NCI-H1436 treated with DMSO at 0.1 percent for 48 hours (cell line): ENCODE measurements around the gene GPR65.

Experiments
- DNase-seq: peaks from one replicate; lab custom pipeline; 2025; lab: John Stamatoyannopoulos, UW

GPR65 gene, protein sequence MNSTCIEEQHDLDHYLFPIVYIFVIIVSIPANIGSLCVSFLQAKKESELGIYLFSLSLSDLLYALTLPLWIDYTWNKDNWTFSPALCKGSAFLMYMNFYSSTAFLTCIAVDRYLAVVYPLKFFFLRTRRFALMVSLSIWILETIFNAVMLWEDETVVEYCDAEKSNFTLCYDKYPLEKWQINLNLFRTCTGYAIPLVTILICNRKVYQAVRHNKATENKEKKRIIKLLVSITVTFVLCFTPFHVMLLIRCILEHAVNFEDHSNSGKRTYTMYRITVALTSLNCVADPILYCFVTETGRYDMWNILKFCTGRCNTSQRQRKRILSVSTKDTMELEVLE

DNA sequence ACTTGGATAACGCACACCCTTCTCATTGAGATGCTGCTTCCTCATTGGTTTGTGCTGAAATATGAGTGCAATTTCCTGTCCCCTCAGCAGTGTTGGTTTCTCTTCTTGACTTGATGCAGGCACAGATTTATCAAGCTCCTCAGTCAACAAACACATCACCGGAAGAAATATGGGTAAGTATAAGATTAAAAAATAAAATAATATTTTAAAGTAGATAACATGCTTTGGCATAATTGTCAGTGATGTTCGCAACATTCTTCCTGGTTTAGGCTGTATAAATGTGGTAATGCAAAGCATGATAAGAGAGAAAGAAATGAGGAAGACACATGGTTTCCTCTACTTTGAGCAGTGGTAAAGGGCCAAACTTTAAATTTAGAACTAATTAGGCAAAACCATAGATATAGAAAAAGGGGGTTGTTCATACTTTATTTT, at the start of gene GPR65:
TSS of gene GPR65 (plus strand) at position 86 of the 432 bp plus-strand sequence. CDS start 5,713 bp downstream, outside the sequence.
- DNase-seq: no peak

DNA sequence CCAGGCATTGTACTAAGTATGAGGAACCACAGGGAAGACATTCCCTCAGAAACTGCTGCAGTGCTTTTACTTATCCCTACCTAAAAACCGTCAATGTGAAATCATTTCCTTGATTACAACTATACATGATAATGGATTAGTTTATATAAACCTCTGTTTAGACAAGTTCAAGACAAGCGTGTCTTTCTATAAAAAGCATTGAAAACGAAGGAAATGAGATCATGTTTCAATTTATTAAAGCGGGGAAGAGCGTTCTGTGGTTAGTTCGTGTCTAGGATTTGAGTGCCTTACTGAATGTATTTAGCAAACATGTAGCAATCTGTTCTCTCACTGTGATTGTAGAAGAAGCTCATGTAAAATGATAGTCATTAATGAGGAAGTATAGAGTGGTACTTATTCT, 49.4 kb upstream of the GPR65 start:
- no peak for DNase-seq

DNA sequence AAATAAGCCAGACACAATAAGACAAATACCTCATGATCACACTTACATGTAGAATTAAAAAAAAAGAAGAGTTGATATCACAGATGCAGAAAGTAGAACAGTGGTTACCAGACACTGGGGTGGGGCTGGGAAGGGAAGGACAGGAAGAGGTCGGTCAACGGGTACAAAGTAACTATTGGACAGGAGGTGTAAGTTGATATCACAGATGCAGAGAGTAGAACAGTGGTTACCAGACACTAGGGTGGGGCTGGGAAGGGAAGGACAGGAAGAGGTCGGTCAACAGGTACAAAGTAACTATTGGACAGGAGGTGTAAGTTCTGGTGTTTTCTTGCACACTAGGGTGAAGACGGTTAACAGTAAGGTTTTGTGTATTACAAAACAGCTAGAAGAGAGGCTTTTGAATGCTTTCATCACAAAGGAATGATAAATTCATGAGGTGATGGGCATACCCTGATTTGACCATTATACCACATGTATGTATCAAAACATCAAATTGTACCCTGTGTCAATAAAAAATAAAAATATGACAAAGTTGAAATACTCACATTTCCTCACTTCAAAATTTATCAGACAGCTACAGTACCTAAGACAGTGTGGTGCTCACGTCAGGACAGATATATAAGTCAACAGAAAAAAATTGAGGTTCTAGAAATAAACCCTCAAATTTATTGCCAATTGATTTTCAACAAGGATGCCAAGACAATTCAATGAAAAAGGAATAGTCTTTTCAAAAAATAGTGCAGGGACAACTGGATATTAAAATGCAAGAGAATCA, 44.7 kb upstream of the GPR65 start:
- DNase-seq: no peak

- no peak for DNase-seq
Observed at GRCh38 chr14:87961246-87961645, 43.7 kb upstream of the GPR65 start.

- no peak for DNase-seq
Observed at GRCh38 chr14:87966816-87967215, 38.1 kb upstream of the GPR65 start.

GRCh38 chr14:87967496-87967895, 37.4 kb upstream of the GPR65 start:
- no peak for DNase-seq

DNA sequence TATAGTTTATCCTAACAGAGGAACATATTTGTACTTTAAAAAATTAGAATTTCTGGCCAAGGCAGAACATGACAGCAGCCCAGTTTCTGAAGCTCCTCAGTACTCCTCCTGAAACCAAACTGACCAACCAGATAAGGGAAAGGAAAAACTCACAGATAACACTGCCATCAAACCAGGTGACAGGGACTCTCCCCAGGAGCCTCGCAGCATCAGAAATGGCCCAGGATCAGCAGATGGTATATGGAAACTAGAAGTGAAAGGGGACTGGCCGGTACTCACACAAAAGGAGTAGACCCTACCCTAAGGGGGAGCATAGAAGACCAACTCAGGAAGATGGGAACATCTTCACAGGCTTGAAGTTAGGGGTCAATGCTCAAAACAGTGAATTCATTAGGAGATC, 33.9 kb upstream of the GPR65 start:
- no peak for DNase-seq

DNA sequence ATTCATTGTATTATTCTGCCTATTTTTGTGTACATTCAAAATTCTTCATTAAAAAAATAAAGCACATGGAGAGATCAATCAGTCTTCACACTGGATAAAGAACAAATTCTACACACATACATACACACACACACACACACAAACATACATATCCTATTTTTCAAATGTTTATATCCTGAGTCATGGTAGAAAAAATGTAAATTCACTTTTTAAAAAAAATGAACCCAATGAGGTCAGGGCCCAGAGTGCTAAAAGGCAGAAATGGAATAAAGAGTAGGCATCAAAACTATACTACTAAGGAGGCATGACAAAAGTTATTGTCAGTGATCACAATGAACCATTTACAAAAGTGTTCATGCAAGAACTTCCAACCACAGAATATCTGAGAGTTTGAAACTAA, 29.3 kb upstream of the GPR65 start:
- DNase-seq: no peak

DNA sequence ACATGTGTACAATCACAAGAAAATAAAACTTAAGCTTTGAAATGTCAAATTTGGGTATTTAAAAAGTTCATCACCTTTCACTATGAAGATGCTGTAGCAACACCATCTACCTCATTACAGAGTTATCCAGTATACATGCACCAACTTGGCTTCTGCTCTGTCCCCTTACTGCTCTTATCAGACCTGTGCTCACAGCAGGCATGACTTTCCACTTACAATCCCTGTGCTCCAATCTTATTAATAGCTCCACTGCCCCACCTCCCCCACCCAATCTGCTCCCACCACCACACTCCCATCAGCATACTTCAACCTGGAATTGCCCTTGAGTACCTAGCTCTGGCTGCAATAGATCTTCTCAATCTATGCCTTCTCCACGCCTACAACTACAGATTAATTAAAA, 25.2 kb upstream of the GPR65 start:
- DNase-seq: no peak

- DNase-seq: no peak
Observed at GRCh38 chr14:87989221-87989955, 15.5 kb upstream of the GPR65 start.

DNA sequence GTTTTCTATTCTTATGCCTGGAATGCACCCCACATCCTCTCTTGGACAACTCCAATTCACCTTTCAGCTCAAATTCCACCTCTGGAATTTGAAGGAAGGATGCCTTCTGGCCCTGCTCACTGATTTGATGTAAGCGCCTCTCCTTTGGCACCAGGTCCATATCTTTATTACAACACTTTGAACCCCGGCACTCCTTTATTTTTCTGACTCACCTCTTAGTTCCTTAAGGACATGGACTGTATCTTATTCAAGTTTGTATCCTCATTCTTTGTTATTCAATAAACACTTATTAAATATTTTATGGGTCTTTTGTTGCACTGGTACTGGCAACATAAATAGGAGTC, 15.0 kb upstream of the GPR65 start:
- DNase-seq: no peak

DNA sequence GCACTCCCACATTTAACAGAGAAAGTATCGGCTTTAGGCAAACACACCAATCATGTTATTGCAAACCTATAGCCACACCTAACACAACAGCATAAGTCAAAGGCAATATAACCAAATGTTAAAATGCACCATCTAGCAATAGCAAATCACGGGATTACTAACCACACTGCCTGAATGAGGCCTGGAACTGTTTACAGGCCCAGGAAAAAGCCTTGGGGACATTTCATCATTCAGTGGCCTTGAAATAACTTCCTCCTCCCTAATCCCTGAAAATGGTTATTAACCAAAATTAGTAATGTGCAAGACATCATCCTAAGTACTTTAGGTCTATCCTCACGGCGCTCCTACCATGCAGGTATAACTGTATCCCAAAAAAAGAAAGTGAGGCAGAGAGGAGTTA, 14.3 kb upstream of the GPR65 start:
- DNase-seq: no peak

GRCh38 chr14:87992346-87992717, 12.6 kb upstream of the GPR65 start:
- DNase-seq: no peak

- DNase-seq: peak; percentile 64
Observed at GRCh38 chr14:87992718-87993628, 12.0 kb upstream of the GPR65 start, which contains the start of gene GALC. Gene GALC (minus strand): TSS chr14:87993182. CDS start chr14:87993164, 18 bp downstream.

GRCh38 chr14:87994974-87995373, 10.0 kb upstream of the GPR65 start:
- DNase-seq: no peak

- no peak for DNase-seq
Observed at GRCh38 chr14:87995500-87996290, 9.2 kb upstream of the GPR65 start.

GRCh38 chr14:87996291-87996592, 8.7 kb upstream of the GPR65 start:
- DNase-seq: no peak

- no peak for DNase-seq
Observed at GRCh38 chr14:87998482-87998881, 6.5 kb upstream of the GPR65 start.

- DNase-seq: no peak
Observed at GRCh38 chr14:87999277-87999676, 5.7 kb upstream of the GPR65 start.

DNA sequence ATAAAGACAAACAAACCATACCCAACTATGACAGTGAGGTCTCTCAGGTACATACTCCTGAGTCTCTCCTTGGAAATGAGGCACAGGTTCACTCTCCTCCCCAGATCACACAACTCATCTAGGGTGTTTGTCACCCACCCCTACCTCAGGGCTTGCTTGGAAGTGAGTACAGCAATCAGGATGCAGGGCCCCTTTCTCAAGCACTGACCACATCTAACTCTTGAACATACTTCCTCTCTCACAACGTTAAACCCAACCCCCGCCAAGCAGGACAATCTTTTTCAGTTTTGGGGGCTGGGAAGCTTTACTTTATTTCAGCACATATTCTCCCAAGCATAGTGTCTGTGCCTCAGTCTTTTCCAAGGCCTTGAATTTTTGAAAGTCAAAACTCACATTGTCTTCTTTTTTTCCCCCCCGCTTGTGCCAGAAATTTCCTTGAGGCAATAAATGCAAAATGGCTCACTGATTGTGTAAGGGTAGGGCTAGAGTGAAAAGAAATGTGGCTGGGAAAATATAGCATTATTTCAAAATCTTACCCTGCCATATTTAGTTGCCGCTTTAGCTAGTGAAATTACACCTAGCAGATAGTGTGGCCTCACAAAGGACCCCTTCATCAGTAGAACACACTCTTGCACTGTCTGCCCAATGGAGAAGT, 2.4 kb upstream of the GPR65 start:
- no peak for DNase-seq

DNA sequence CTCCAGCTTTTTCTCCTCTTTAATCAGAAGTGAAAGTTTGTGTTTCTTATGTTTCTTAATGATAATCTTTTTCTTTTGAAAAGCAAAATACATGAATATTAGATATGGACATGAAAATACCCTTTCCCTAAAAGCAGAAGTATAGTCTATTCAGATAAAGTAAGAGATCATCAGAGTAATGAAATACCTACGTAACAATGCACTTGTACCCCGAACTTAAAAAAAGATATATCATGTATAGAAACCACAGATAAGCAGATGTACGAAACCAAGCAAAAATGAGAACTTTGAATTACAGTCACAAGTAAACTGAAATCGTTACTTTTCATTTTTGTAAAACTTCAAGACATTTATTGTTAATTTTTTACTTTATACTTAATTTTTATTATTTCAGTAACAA, 1.5 kb upstream of the GPR65 start:
- no peak for DNase-seq
